Measurements from ENCODE around the gene MIPOL1. TPM values are rescaled to one million over a fixed set of nuclear protein-coding genes. Genes with fewer than 3 reads are reported as not detected.

MIPOL1 gene
- total RNA-seq, 1 experiment from 2014 or later, result 15.4 TPM

DNA sequence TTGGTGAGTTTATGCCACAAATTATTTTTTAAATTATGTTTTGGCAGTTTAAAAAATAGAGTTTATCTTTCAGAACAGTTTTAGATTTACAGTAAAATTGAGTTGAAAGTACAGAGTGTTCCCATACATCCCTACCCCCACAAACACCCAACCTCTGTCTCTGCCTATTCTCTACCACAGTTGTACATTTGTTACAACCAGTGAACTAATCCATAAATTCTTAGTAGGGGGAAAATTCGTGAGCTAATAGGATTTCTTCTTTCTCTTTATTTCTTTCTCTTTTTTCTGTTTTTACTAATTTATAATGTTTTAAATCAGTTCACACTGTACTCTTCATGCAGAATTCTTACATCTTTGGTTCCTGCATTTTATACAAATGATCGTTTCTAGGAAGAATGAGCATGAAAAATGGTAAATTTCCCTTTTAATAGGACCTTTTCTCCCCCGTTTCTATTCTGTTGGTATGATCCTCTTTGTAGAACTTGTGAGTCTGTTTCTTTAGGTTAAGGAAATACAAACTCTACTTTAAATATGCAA lies 56.7 kb downstream of the MIPOL1 start (continued):
- TF ChIP-seq, protein P1, sequence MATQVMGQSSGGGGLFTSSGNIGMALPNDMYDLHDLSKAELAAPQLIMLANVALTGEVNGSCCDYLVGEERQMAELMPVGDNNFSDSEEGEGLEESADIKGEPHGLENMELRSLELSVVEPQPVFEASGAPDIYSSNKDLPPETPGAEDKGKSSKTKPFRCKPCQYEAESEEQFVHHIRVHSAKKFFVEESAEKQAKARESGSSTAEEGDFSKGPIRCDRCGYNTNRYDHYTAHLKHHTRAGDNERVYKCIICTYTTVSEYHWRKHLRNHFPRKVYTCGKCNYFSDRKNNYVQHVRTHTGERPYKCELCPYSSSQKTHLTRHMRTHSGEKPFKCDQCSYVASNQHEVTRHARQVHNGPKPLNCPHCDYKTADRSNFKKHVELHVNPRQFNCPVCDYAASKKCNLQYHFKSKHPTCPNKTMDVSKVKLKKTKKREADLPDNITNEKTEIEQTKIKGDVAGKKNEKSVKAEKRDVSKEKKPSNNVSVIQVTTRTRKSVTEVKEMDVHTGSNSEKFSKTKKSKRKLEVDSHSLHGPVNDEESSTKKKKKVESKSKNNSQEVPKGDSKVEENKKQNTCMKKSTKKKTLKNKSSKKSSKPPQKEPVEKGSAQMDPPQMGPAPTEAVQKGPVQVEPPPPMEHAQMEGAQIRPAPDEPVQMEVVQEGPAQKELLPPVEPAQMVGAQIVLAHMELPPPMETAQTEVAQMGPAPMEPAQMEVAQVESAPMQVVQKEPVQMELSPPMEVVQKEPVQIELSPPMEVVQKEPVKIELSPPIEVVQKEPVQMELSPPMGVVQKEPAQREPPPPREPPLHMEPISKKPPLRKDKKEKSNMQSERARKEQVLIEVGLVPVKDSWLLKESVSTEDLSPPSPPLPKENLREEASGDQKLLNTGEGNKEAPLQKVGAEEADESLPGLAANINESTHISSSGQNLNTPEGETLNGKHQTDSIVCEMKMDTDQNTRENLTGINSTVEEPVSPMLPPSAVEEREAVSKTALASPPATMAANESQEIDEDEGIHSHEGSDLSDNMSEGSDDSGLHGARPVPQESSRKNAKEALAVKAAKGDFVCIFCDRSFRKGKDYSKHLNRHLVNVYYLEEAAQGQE (IDR thresholded peaks at IDR 0.05; ENCODE audit: low read depth), result no peak
- TF ChIP-seq, protein P2, sequence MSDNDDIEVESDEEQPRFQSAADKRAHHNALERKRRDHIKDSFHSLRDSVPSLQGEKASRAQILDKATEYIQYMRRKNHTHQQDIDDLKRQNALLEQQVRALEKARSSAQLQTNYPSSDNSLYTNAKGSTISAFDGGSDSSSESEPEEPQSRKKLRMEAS (IDR thresholded peaks at IDR 0.05), result no peak
- TF ChIP-seq CBX3 (IDR thresholded peaks at IDR 0.05; ENCODE audit: low read depth), result no peak
- no peak for TF ChIP-seq CEBPB (IDR thresholded peaks at IDR 0.05; ENCODE audit: low read depth)

DNA sequence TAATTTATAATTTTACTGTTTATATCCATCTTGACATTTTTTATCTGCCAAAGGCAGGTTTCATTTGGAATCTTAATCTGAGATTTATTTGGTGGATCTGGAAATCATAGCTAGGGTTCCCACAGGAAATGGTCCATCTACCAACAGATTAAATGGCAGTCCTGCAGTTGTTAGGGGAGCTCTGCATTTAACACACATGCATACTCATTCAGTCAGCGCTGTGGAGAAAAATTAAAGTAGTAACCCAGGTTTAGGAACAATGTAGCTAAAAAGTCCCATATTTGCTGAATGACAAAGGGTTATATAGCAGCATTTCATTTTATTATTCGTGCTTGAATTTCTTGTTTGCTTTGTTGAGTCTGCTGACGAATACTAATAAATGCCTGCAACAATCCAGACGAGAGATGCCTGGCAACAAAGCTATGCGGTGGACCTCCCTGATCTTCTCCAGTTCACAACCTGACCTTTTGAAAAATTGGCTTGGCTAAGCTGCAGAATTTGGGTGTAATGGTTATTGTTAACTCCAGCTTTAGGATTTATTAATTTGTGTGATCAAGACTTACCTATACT lies 59.8 kb downstream of the MIPOL1 start:
- no peak for DNase-seq (ENCODE audit: low read depth, low spot score)
- CTCF ChIA-PET, result no interaction called here
- Histone ChIP-seq H3K9ac (ENCODE audit: low read length) (no peak overlapping the region), H3K79me2 (ENCODE audit: insufficient read depth, low read length) (no peaks in the 10 kb centered on the region), H2AFZ (ENCODE audit: low read depth, low read length, poor library complexity, severe bottlenecking) (no peak overlapping the region), H3K4me2 (ENCODE audit: low read length) (no peak overlapping the region), H3K4me1 (ENCODE audit: control insufficient read depth in 1 of 2, insufficient read depth in 2 of 2, low read length in 2 of 2) (no peaks in the 10 kb centered on the region), H3K36me3 (ENCODE audit: control insufficient read depth in 1 of 2, insufficient read depth in 2 of 2, low read length in 2 of 2) (no peaks in the 10 kb centered on the region), H3K27ac (ENCODE audit: low read depth, low read length) (no peak overlapping the region), H3K4me3 (replicated peaks in 1 of 2; ENCODE audit: low read depth in 1 of 2, low read length in 2 of 2) (no peak overlapping the region), H3K9me3 (ENCODE audit: control insufficient read depth in 1 of 2, insufficient read depth in 1 of 2, low read depth in 1 of 2, low read length in 2 of 2) (no peaks in the 10 kb centered on the region), H3K27me3 (ENCODE audit: insufficient read depth, low read length) (no peaks in the 10 kb centered on the region), H3K9me2 (ENCODE audit: insufficient read depth) (no peaks in the 10 kb centered on the region), H4K20me1 (ENCODE audit: insufficient read depth) (no peaks in the 10 kb centered on the region)
- RAD21 ChIA-PET (ENCODE audit: low non-redundant PET in 1 of 2, low total read pairs in 2 of 2, uncharacterized antibody in 2 of 2, unreplicated experiment in 2 of 2), result no interaction called here
- no TSS peak for BruUV-seq (replicated peaks)
- intact Hi-C loops (cut with micrococcal nuclease), result no loop called here
- TF ChIP-seq ELF1 (IDR thresholded peaks at IDR 0.05; ENCODE audit: borderline replicate concordance, low read depth) (no peak), SRF (IDR thresholded peaks at IDR 0.05; ENCODE audit: low read depth) (no peak), EGR1 (IDR thresholded peaks at IDR 0.05; ENCODE audit: low read depth) (no peak)
- POLR2A ChIA-PET, result no interaction called here
- no peak for ATAC-seq

All from HCT116 (cell line).